Parathyroid adenoma (tissue), 2 donors: ENCODE data around the gene BIRC2.

ENCODE experiments used
- H2AFZ ChIP-seq: fragments of 300-600 bp; sonication (generic); one replicate; pipeline ENCODE4 v1.7.0; 2017; ENCODE audit warnings: antibody characterized with exemption, mild to moderate bottlenecking
- H3K27ac ChIP-seq: fragments of 300-600 bp; sonication (generic); one replicate; pipeline ENCODE4 v1.7.0; 2017
- H3K27me3 ChIP-seq: fragments of 300-600 bp; sonication (generic); one replicate; pipeline ENCODE4 v1.7.0; 2017; ENCODE audit warnings: low read length; ENCODE audit not compliant: control insufficient read depth, insufficient read depth
- H3K36me3 ChIP-seq: fragments of 300-600 bp; sonication (generic); one replicate; pipeline ENCODE4 v1.7.0; 2017; ENCODE audit warnings: low read length; ENCODE audit not compliant: control insufficient read depth, insufficient read depth
- H3K4me1 ChIP-seq: fragments of 300-600 bp; sonication (generic); one replicate; pipeline ENCODE4 v1.7.0; 2017; ENCODE audit warnings: control low read depth
- H3K4me2 ChIP-seq: fragments of 300-600 bp; sonication (generic); one replicate; pipeline ENCODE4 v1.7.0; 2017; ENCODE audit warnings: low read length
- H3K4me3 ChIP-seq: fragments of 300-600 bp; sonication (generic); one replicate; pipeline ENCODE4 v1.7.0; 2017; ENCODE audit warnings: low read depth, low read length
- H3K79me2 ChIP-seq: fragments of 300-600 bp; sonication (generic); one replicate; pipeline ENCODE4 v1.7.0; 2017; ENCODE audit warnings: control low read depth
- H3K9ac ChIP-seq: fragments of 300-600 bp; sonication (generic); one replicate; pipeline ENCODE4 v1.7.0; 2017; ENCODE audit warnings: mild to moderate bottlenecking
- H3K9me3 ChIP-seq: fragments of 300-600 bp; sonication (generic); one replicate; pipeline ENCODE4 v1.7.0; 2017; ENCODE audit warnings: low read length; ENCODE audit not compliant: control insufficient read depth
- CTCF ChIP-seq: fragments of 300-600 bp; sonication (generic); IDR thresholded peaks from one replicate; pipeline ENCODE4 v1.7.0; 2017; ENCODE audit warnings: antibody characterized with exemption, mild to moderate bottlenecking
- donor health status: primary hyperparathyroidism.

The BIRC2 gene

DNA sequence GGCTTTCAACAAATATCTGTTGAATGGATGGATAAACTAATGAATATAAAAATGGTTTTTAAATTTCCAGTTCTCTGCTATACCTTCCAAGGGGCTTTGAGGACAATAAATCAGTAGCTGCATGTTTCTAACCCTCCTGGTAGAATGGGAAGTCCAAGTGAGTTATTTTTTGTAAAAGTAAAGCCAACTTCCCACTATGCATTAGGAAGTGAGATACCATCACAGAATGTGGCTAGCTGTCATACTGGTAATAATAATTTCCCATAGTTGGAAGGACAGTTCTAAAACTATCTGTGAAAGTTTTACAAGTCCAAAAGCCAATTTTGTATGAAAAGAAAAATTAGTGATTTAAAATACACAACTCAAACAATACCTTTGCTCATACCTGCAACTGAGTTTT lies 55.5 kb downstream of the BIRC2 start:
- Histone ChIP-seq H3K4me3 (no peak overlapping the region), H3K9me3 (no peaks in the 10 kb centered on the region), H2AFZ (no peak overlapping the region), H3K4me1 (no peaks in the 10 kb centered on the region), H3K4me2 (no peak overlapping the region), H3K79me2 (no peaks in the 10 kb centered on the region), H3K36me3 (no peaks in the 10 kb centered on the region), H3K27me3 (no peaks in the 10 kb centered on the region), H3K27ac (no peak overlapping the region), H3K9ac (no peak overlapping the region)
- TF ChIP-seq CTCF: no peak

DNA sequence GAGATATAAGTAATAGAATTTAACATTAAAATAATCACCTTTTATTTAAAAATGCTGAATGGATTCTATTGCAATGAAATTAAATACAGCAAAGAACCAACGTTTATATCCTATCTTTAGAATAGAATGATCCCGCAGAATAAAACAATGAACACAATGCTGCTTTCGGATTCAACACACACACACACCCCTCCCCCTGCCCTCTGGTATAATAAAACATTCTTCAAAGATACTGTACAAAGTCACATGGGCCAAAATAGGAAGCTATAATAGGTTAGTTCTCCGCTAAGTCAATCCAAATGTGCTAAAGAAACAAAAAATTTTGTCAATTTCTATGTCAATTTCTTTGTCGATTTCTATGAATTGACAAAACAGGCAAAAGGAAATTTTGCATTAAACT lies 58.5 kb downstream of the BIRC2 start:
- Histone ChIP-seq H3K27ac (no peak overlapping the region), H3K4me2 (no peak overlapping the region), H3K4me3 (no peak overlapping the region), H3K9ac (no peak overlapping the region), H3K79me2 (no peaks in the 10 kb centered on the region), H2AFZ (no peak overlapping the region), H3K9me3 (no peaks in the 10 kb centered on the region), H3K4me1 (no peaks in the 10 kb centered on the region), H3K36me3 (no peaks in the 10 kb centered on the region), H3K27me3 (no peaks in the 10 kb centered on the region)
- no peak for TF ChIP-seq CTCF

DNA sequence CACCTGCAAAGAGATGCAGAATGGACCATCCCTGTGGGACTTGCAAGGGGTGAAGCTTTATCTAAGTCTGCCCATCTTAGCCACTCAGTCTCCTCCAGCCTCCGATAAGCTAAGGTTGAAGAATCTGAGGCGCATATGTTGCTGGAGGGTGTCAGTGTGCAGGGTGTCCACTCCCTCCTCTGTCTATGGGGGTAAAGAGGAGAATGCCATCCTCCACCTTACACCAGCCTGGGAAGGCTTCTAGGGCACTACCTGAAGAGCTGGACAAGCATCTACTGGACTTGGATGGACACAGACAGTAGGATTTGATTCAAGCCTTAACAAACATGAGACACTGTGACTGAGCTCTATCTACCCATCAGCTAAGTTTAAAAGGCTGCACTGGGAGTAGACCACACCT lies 59.1 kb downstream of the BIRC2 start:
- Histone ChIP-seq H3K9ac (no peak overlapping the region), H3K4me1 (no peaks in the 10 kb centered on the region), H3K4me2 (no peak overlapping the region), H3K4me3 (no peak overlapping the region), H3K27me3 (no peaks in the 10 kb centered on the region), H3K9me3 (no peaks in the 10 kb centered on the region), H3K36me3 (no peaks in the 10 kb centered on the region), H2AFZ (no peak overlapping the region), H3K79me2 (no peaks in the 10 kb centered on the region), H3K27ac (no peak overlapping the region)
- TF ChIP-seq CTCF: no peak

DNA sequence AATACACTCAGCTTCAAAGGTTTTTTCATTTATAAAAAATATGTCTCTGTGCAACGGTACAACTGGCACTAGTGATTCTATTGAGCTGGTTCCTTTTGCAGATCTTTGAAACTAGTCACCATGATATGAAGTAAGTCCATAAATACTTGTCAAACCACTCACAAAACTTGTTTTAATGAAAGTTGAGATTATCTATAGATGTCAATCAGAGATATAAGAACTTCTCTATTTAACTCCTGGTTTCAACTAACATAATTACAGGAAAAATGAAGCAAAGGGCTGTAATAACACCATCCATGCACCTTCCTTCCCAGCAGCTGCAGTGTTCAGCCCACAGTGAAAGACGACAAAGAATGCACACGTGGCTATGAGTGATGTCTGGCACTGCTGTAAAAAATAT lies 60.9 kb downstream of the BIRC2 start:
- Histone ChIP-seq H3K4me1 (no peaks in the 10 kb centered on the region), H3K27ac (no peak overlapping the region), H3K4me3 (no peak overlapping the region)

More for the DNA sequence above, 60.9 kb downstream of the BIRC2 start:
- no peak overlapping the region for H3K4me2 ChIP-seq
- H3K36me3 ChIP-seq: no peaks in the 10 kb centered on the region
- no peak overlapping the region for H2AFZ ChIP-seq
- no peak for TF ChIP-seq CTCF
- H3K27me3 ChIP-seq: no peaks in the 10 kb centered on the region
- H3K9me3 ChIP-seq: no peaks in the 10 kb centered on the region
- no peak overlapping the region for H3K9ac ChIP-seq
- H3K79me2 ChIP-seq: no peaks in the 10 kb centered on the region
